ENCODE data around the gene PROKR1. TPM values are rescaled to one million over a fixed set of nuclear protein-coding genes. Genes with fewer than 3 reads are reported as not detected.

Gene PROKR1
- total RNA-seq, 2 donors from 2014 or later: 2.9 to 4.4 TPM

DNA sequence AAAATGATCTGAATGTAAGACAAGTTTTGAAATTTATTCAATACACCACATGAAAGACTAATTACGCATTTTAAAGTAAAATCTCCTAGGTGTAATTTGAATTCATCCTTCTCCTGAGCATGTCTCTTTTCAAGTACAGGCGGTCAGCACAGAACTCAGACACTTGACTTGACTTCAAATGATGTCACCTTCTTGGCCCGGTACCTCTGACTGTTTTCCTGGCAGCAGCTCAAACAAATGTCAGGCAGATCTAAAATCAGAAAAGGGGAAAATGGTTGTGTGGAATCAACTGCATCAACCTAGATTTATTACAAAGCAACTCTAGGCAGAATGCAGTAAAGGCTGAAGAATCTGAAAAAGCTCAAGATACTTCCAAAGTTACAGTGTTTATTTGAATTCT, 11.4 kb upstream of the PROKR1 start:
- peaks cover 19% of the 10 kb centered on the region for H3K4me1 Mint-ChIP-seq
- TF ChIP-seq, protein P1, sequence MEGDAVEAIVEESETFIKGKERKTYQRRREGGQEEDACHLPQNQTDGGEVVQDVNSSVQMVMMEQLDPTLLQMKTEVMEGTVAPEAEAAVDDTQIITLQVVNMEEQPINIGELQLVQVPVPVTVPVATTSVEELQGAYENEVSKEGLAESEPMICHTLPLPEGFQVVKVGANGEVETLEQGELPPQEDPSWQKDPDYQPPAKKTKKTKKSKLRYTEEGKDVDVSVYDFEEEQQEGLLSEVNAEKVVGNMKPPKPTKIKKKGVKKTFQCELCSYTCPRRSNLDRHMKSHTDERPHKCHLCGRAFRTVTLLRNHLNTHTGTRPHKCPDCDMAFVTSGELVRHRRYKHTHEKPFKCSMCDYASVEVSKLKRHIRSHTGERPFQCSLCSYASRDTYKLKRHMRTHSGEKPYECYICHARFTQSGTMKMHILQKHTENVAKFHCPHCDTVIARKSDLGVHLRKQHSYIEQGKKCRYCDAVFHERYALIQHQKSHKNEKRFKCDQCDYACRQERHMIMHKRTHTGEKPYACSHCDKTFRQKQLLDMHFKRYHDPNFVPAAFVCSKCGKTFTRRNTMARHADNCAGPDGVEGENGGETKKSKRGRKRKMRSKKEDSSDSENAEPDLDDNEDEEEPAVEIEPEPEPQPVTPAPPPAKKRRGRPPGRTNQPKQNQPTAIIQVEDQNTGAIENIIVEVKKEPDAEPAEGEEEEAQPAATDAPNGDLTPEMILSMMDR (conservative IDR thresholded peaks at IDR 0.05): no peak

DNA sequence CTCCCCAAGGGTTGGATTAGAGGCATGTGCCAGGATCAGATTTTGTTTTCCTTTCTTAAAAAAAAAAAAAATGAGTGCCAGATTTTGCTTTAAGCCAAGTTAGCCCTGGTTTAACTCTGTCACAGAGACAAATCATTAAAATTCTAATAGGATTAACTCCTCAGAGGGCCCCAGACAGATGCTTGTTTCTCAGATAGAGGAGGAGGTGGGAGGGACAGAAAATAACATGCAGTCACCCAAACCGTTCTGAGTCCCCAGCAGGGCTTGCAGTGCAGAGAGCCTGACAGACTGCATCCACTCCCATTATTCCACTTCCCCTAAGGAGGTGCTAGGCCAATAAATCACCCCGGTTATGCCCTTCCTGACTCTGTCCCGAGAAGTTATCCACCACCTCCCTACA, 6.3 kb upstream of the PROKR1 start:
- Mint-ChIP-seq H3K27me3 (ENCODE audit: insufficient read depth) (peaks cover 8% of the 10 kb centered on the region), H3K9me3 (no peaks in the 10 kb centered on the region), H3K36me3 (ENCODE audit: low read depth) (no peaks in the 10 kb centered on the region), H3K4me1 (peaks cover 18% of the 10 kb centered on the region), H3K27ac (no peak overlapping the region), H3K4me3 (no peak overlapping the region)
- no peak overlapping the region for H3K9ac ChIP-seq (ENCODE audit: extremely low read depth, low read length, poor library complexity, severe bottlenecking)
- H3K36me3 ChIP-seq (ENCODE audit: control insufficient read depth, insufficient read depth, low read length): no peaks in the 10 kb centered on the region
- DNase-seq: no peak
- H3K9me3 ChIP-seq (ENCODE audit: control insufficient read depth, low read length): peaks cover 9% of the 10 kb centered on the region
- no peak overlapping the region for H3K4me3 ChIP-seq (ENCODE audit: low read length)
- 64 to 76% methylated on average over 3 of the region's 3 CpGs for WGBS, 2 experiments (ENCODE audit: insufficient coverage in 1 of 2, insufficient read length in 1 of 2)
- no peaks in the 10 kb centered on the region for H3K27me3 ChIP-seq (ENCODE audit: control insufficient read depth, insufficient read depth, low read length, poor library complexity, severe bottlenecking)
- H3K27ac ChIP-seq (ENCODE audit: low read depth, low read length): no peak overlapping the region
- TF ChIP-seq, protein P1 (conservative IDR thresholded peaks at IDR 0.05): no peak
- no peaks in the 10 kb centered on the region for H3K4me1 ChIP-seq (ENCODE audit: control insufficient read depth, insufficient read depth, low read length)

More for the DNA sequence above, 11.4 kb upstream of the PROKR1 start:
- Mint-ChIP-seq H3K27me3 (ENCODE audit: insufficient read depth) (no peaks in the 10 kb centered on the region), H3K4me3 (no peak overlapping the region), H3K36me3 (ENCODE audit: low read depth) (peaks cover 8% of the 10 kb centered on the region), H3K27ac (no peak overlapping the region), H3K9me3 (peaks cover 12% of the 10 kb centered on the region)
- Histone ChIP-seq H3K4me3 (ENCODE audit: low read length) (no peak overlapping the region), H3K9me3 (ENCODE audit: control insufficient read depth, low read length) (peaks cover 6% of the 10 kb centered on the region), H3K27me3 (ENCODE audit: control insufficient read depth, insufficient read depth, low read length, poor library complexity, severe bottlenecking) (no peaks in the 10 kb centered on the region), H3K27ac (ENCODE audit: low read depth, low read length) (no peak overlapping the region), H3K4me1 (ENCODE audit: control insufficient read depth, insufficient read depth, low read length) (no peaks in the 10 kb centered on the region), H3K9ac (ENCODE audit: extremely low read depth, low read length, poor library complexity, severe bottlenecking) (no peak overlapping the region), H3K36me3 (ENCODE audit: control insufficient read depth, insufficient read depth, low read length) (no peaks in the 10 kb centered on the region)
- no peak for DNase-seq
- WGBS, 2 experiments (ENCODE audit: insufficient coverage in 1 of 2, insufficient read length in 1 of 2): 92 to 97% methylated on average over 2 to 3 of the region's 3 CpGs

DNA sequence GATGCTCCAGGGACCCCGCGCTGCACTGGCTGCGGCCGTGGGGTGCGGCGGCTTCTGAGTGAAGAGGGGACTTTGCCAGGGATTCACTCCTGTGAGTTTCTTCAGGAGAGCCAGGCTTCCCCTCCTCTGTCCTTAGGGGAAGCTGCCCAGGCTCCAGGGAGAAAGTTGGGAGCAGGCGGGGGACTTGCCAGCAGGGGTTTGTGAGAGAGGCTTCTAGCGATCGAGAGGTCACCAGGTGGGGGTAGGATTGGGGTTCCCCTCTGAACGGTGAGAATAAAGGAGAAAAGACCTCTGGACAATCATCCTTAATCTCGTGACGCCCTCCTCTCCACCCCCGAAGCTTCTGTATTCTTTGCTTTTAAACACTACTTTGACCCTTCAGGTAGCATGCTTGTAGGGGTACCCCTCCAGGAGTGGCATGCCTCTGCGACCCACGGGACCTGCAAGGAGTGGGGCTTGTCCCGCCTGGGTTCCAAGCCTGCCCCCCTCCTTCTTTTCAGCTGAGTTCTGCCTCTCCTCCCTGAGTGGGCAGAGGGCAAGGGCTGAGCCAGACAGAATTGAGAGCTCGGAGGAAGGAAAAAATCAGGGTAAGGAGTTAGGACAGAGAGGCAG, 601 bp downstream of the PROKR1 start:
- Mint-ChIP-seq H3K36me3 (ENCODE audit: low read depth) (peaks cover 12% of the 10 kb centered on the region), H3K9me3 (no peaks in the 10 kb centered on the region), H3K4me1 (peaks cover 8% of the 10 kb centered on the region), H3K4me3 (peak overlapping the region; percentile 70), H3K27ac (no peak overlapping the region), H3K27me3 (ENCODE audit: insufficient read depth) (peaks cover 41% of the 10 kb centered on the region)
- Histone ChIP-seq H3K27ac (ENCODE audit: low read depth, low read length) (no peak overlapping the region), H3K4me3 (ENCODE audit: low read length) (peak overlapping the region; percentile 79), H3K36me3 (ENCODE audit: control insufficient read depth, insufficient read depth, low read length) (no peaks in the 10 kb centered on the region), H3K9ac (ENCODE audit: extremely low read depth, low read length, poor library complexity, severe bottlenecking) (no peak overlapping the region), H3K4me1 (ENCODE audit: control insufficient read depth, insufficient read depth, low read length) (no peaks in the 10 kb centered on the region), H3K27me3 (ENCODE audit: control insufficient read depth, insufficient read depth, low read length, poor library complexity, severe bottlenecking) (peaks cover 26% of the 10 kb centered on the region), H3K9me3 (ENCODE audit: control insufficient read depth, low read length) (no peaks in the 10 kb centered on the region)
- DNase-seq: no peak
- WGBS, 2 experiments (ENCODE audit: insufficient coverage in 1 of 2, insufficient read length in 1 of 2): 9% methylated on average over 17 of the region's 17 CpGs; no CpG with 5 or more reads in 1 of the 2 experiments
- TF ChIP-seq, protein P1 (conservative IDR thresholded peaks at IDR 0.05): no peak
